Mesendoderm (in vitro differentiated cells): Measurements from ENCODE around the gene USB1.
A peak's percentile ranks its signal among the peaks of the same experiment; 100 is the strongest.

Experiments
- DNase-seq: peaks from one replicate; pipeline ENCODE4 v3.0.0; 2013
- H2AK5ac ChIP-seq: 2 replicates; pipeline ENCODE4 v1.6.1; 2013; ENCODE audit warnings: low read length, inconsistent platforms
- H2BK120ac ChIP-seq: 2 replicates; pipeline ENCODE4 v1.6.1; 2013; ENCODE audit warnings: low read depth, mild to moderate bottlenecking, low read length, moderate library complexity, mixed read lengths
- H2BK15ac ChIP-seq: replicated peaks from 2 replicates; pipeline ENCODE4 v1.6.1; 2013; ENCODE audit warnings: low read depth, mild to moderate bottlenecking, moderate library complexity
- H2BK5ac ChIP-seq: 2 replicates; pipeline ENCODE4 v1.6.1; 2013; ENCODE audit warnings: low read length, inconsistent platforms
- H3K18ac ChIP-seq: 2 replicates; pipeline ENCODE4 v1.6.1; 2013; ENCODE audit warnings: mild to moderate bottlenecking, low read length, mixed read lengths
- H3K23ac ChIP-seq: one replicate; pipeline ENCODE4 v1.6.1; 2013; ENCODE audit warnings: low read length
- H3K27ac ChIP-seq: 2 replicates; pipeline ENCODE4 v1.5.1; 2013; ENCODE audit warnings: low read depth, mild to moderate bottlenecking, inconsistent platforms, low read length, moderate library complexity
- H3K27me3 ChIP-seq: 2 replicates; pipeline ENCODE4 v1.6.1; 2013; ENCODE audit warnings: low read length, control low read depth, mild to moderate bottlenecking, inconsistent platforms; ENCODE audit not compliant: insufficient read depth, poor library complexity
- H3K36me3 ChIP-seq: 2 replicates; pipeline ENCODE4 v1.6.1; 2013; ENCODE audit warnings: low read length, inconsistent platforms; ENCODE audit not compliant: control insufficient read depth, insufficient read depth
- H3K4ac ChIP-seq: one replicate; pipeline ENCODE4 v1.6.1; 2013; ENCODE audit warnings: low read depth, mild to moderate bottlenecking, low read length, moderate library complexity
- H3K4me1 ChIP-seq: 2 replicates; pipeline ENCODE4 v1.6.1; 2013; ENCODE audit warnings: low read depth, low read length, inconsistent platforms; ENCODE audit not compliant: control insufficient read depth
- H3K4me2 ChIP-seq: 2 replicates; pipeline ENCODE4 v1.6.1; 2013; ENCODE audit warnings: low read length
- H3K4me3 ChIP-seq: 2 replicates; pipeline ENCODE4 v1.5.1; 2013; ENCODE audit warnings: mild to moderate bottlenecking, low read length
- H3K56ac ChIP-seq: one replicate; pipeline ENCODE4 v1.6.1; 2013; ENCODE audit warnings: low read length
- H3K79me1 ChIP-seq: 2 replicates; pipeline ENCODE4 v1.6.1; 2013; ENCODE audit warnings: low read length, inconsistent platforms
- H3K79me2 ChIP-seq: 2 replicates; pipeline ENCODE4 v1.6.1; 2013; ENCODE audit warnings: mild to moderate bottlenecking, low read length; ENCODE audit not compliant: control insufficient read depth, insufficient read depth
- H3K9ac ChIP-seq: 2 replicates; pipeline ENCODE4 v1.6.1; 2013; ENCODE audit warnings: low read length, inconsistent platforms
- H4K5ac ChIP-seq: one replicate; pipeline ENCODE4 v1.6.1; 2013; ENCODE audit warnings: low read length
- H4K8ac ChIP-seq: one replicate; pipeline ENCODE4 v1.6.1; 2013; ENCODE audit warnings: low read depth, mild to moderate bottlenecking, control low read depth, low read length, moderate library complexity
- WGBS: extraction: QIAGEN DNeasy Blood & Tissue Kit; methylation state at CpG from one replicate; pipeline ENCODE4 v1.1.7; 2013; ENCODE audit warnings: low lambda C conversion rate, missing lambda C conversion rate; ENCODE audit not compliant: insufficient coverage; ENCODE audit errors: extremely low coverage; 5-methylcytosine and 5-hydroxymethylcytosine counted together

The USB1 gene

DNA sequence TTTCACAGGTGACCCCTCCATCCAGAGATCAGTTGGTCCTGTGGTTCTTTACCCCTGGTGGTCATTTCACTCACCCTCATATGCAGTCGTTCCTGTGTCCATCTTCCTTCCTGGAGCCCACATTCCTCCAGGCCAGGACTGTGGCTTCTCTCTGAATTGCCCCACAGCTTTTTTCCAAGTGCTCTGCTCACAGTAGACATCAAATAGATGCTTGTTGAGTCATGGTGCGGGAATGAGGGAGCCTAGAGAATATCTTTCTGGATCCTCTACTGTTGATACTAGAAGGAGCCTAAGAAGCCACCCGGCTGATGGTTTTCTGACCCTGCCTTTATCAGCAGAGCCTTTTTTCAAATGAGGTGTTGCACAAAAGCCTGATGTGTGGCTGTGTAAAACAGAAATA lies 10.4 kb downstream of the USB1 start:
- no peak overlapping the region for H3K4me2 ChIP-seq
- no peak overlapping the region for H2BK15ac ChIP-seq
- H3K23ac ChIP-seq, result peak overlapping the region; percentile 31
- H3K36me3 ChIP-seq, result peaks cover 3% of the 10 kb centered on the region
- peak overlapping the region; percentile 50 for H4K5ac ChIP-seq
- H3K79me2 ChIP-seq, result no peaks in the 10 kb centered on the region
- peak overlapping the region; percentile 92 for H3K4ac ChIP-seq
- H3K9ac ChIP-seq, result peak overlapping the region; percentile 38
- H2BK5ac ChIP-seq, result peak overlapping the region; percentile 98
- H3K4me3 ChIP-seq, result no peak overlapping the region
- H3K27me3 ChIP-seq, result no peaks in the 10 kb centered on the region
- peak overlapping the region; percentile 83 for H2BK120ac ChIP-seq
- H3K79me1 ChIP-seq, result peaks cover 3% of the 10 kb centered on the region
- H3K18ac ChIP-seq, result peak overlapping the region; percentile 91
- H3K4me1 ChIP-seq, result peaks cover 28% of the 10 kb centered on the region
- no CpG with 5 or more reads among the region's 3 CpGs for WGBS
- DNase-seq, result peak; percentile 92
- H4K8ac ChIP-seq, result peak overlapping the region; percentile 87
- peak overlapping the region; percentile 89 for H3K27ac ChIP-seq
- peak overlapping the region; percentile 98 for H2AK5ac ChIP-seq
- H3K56ac ChIP-seq, result peak overlapping the region; percentile 80

DNA sequence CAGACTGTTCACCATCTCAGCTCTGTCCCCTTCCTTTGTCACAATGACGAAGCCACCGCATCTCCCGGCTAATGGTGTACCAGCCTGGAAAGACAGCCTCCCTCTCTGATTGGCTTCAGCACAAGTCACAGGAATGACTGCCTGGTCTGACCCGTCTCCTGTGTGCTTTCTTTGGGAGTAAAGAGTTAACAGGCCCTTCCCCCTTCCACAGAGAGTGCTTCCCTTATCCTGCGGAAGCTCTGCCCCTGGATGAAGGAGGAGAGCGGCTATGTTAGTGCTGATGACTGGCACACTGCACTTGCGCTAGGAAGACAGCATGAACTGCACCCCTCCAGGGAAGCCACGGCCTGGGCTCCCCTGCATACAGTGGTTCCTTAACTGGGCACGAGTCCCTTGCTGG lies 11.3 kb downstream of the USB1 start:
- Histone ChIP-seq H3K4me3 (no peak overlapping the region), H3K27me3 (no peaks in the 10 kb centered on the region), H3K79me1 (peaks cover 3% of the 10 kb centered on the region), H4K8ac (no peak overlapping the region), H3K36me3 (peaks cover 3% of the 10 kb centered on the region), H3K79me2 (no peaks in the 10 kb centered on the region), H2AK5ac (peak overlapping the region; percentile 78), H4K5ac (no peak overlapping the region), H3K9ac (peak overlapping the region; percentile 42), H3K4me2 (no peak overlapping the region), H3K27ac (peak overlapping the region; percentile 89), H2BK15ac (no peak overlapping the region), H2BK5ac (peak overlapping the region; percentile 98), H3K23ac (no peak overlapping the region), H2BK120ac (no peak overlapping the region), H3K56ac (peak overlapping the region; percentile 80), H3K18ac (no peak overlapping the region), H3K4ac (no peak overlapping the region), H3K4me1 (peaks cover 28% of the 10 kb centered on the region)
- no CpG with 5 or more reads among the region's 9 CpGs for WGBS
- peak; percentile 86 for DNase-seq

GRCh38 chr16:58013201-58013956 lies 12.2 kb downstream of the USB1 start:
- peak overlapping the region; percentile 81 for H2AK5ac ChIP-seq
- H3K56ac ChIP-seq, result peak overlapping the region; percentile 80
- peak overlapping the region; percentile 65 for H2BK5ac ChIP-seq
- peaks cover 3% of the 10 kb centered on the region for H3K79me1 ChIP-seq
- H4K8ac ChIP-seq, result no peak overlapping the region
- no peak overlapping the region for H3K4me2 ChIP-seq
- peaks cover 3% of the 10 kb centered on the region for H3K36me3 ChIP-seq
- H3K23ac ChIP-seq, result no peak overlapping the region
- H3K4ac ChIP-seq, result no peak overlapping the region
- peak; percentile 28 for DNase-seq
- peak overlapping the region; percentile 35 for H3K9ac ChIP-seq
- no peaks in the 10 kb centered on the region for H3K79me2 ChIP-seq
- H4K5ac ChIP-seq, result no peak overlapping the region
- no CpG with 5 or more reads among the region's 9 CpGs for WGBS
- no peak overlapping the region for H3K4me3 ChIP-seq
- H3K27me3 ChIP-seq, result no peaks in the 10 kb centered on the region
- no peak overlapping the region for H2BK15ac ChIP-seq
- peaks cover 28% of the 10 kb centered on the region for H3K4me1 ChIP-seq
- no peak overlapping the region for H2BK120ac ChIP-seq
- H3K27ac ChIP-seq, result peak overlapping the region; percentile 39
- H3K18ac ChIP-seq, result no peak overlapping the region

- Histone ChIP-seq H3K4ac (no peak overlapping the region), H2BK5ac (no peak overlapping the region), H3K56ac (no peak overlapping the region), H4K5ac (no peak overlapping the region), H3K79me2 (no peaks in the 10 kb centered on the region), H3K79me1 (peaks cover 3% of the 10 kb centered on the region), H2AK5ac (no peak overlapping the region), H4K8ac (no peak overlapping the region), H3K23ac (no peak overlapping the region), H3K36me3 (peaks cover 3% of the 10 kb centered on the region), H3K27ac (no peak overlapping the region), H2BK120ac (no peak overlapping the region), H3K4me1 (peaks cover 11% of the 10 kb centered on the region), H2BK15ac (no peak overlapping the region), H3K27me3 (no peaks in the 10 kb centered on the region), H3K18ac (no peak overlapping the region), H3K4me2 (no peak overlapping the region), H3K4me3 (no peak overlapping the region), H3K9ac (no peak overlapping the region)
- no peak for DNase-seq
- no CpG with 5 or more reads among the region's 12 CpGs for WGBS
These were observed 15.7 kb downstream of the USB1 start for GRCh38 chr16:58016840-58017446.

GRCh38 chr16:58018803-58019202 lies 17.6 kb downstream of the USB1 start:
- Histone ChIP-seq H3K4me1 (peaks cover 14% of the 10 kb centered on the region), H2AK5ac (no peak overlapping the region), H3K4me2 (no peak overlapping the region), H3K56ac (peak overlapping the region; percentile 22), H3K9ac (no peak overlapping the region), H3K18ac (no peak overlapping the region), H3K27me3 (no peaks in the 10 kb centered on the region), H3K79me1 (no peaks in the 10 kb centered on the region), H3K23ac (no peak overlapping the region), H2BK15ac (no peak overlapping the region), H3K36me3 (no peaks in the 10 kb centered on the region), H4K5ac (no peak overlapping the region), H4K8ac (no peak overlapping the region), H2BK120ac (no peak overlapping the region), H2BK5ac (no peak overlapping the region), H3K79me2 (no peaks in the 10 kb centered on the region), H3K4ac (no peak overlapping the region), H3K27ac (no peak overlapping the region), H3K4me3 (no peak overlapping the region)
- peak; percentile 65 for DNase-seq
- no CpG with 5 or more reads among the region's 7 CpGs for WGBS
